ENCODE results near the gene TMEM163.

DNA sequence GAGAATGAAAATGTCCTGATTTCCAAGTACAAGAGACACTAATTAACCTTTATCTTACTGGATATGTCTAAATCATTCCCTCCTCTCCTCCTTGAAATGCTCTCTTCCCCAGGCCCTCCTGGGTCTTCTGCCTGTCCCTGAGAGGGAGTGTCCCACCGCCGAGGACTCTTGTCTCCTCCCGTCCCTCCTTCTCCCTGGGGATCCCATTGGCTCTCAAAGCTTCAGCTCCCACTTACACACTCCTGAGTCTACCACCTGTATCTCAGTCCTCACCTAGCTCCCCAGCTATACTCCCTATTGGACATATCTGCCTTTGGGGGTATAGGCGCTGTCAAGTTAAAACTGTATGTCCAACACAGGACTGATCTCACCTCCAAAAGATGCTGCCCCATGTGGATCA is 116.1 kb downstream of the TMEM163 start:
- TF ChIP-seq, protein P1, sequence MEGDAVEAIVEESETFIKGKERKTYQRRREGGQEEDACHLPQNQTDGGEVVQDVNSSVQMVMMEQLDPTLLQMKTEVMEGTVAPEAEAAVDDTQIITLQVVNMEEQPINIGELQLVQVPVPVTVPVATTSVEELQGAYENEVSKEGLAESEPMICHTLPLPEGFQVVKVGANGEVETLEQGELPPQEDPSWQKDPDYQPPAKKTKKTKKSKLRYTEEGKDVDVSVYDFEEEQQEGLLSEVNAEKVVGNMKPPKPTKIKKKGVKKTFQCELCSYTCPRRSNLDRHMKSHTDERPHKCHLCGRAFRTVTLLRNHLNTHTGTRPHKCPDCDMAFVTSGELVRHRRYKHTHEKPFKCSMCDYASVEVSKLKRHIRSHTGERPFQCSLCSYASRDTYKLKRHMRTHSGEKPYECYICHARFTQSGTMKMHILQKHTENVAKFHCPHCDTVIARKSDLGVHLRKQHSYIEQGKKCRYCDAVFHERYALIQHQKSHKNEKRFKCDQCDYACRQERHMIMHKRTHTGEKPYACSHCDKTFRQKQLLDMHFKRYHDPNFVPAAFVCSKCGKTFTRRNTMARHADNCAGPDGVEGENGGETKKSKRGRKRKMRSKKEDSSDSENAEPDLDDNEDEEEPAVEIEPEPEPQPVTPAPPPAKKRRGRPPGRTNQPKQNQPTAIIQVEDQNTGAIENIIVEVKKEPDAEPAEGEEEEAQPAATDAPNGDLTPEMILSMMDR (IDR thresholded peaks at IDR 0.05) = no peak
- TF ChIP-seq EZH2 (IDR thresholded peaks at IDR 0.05) (no peak), EZH2phosphoT487 (IDR thresholded peaks at IDR 0.05) (no peak)

Data from neural progenitor cell (in vitro differentiated cells).